SK-N-MC (cell line): ENCODE results near the gene UMOD.

Experiments
- EZH2 ChIP-seq: fragments of 200-600 bp; sonication (generic); IDR thresholded peaks from one replicate; pipeline ENCODE4 v1.6.1; 2017; ENCODE audit warnings: antibody characterized with exemption
- FOXP2 ChIP-seq: optimal IDR thresholded peaks from 2 replicates; pipeline ENCODE3; 2011; ENCODE audit warnings: mild to moderate bottlenecking, moderate library complexity; ENCODE audit not compliant: insufficient read depth; ENCODE audit errors: extremely low read length, control extremely low read depth
- POLR2AphosphoS5 ChIP-seq: IDR thresholded peaks from 2 replicates; pipeline ENCODE4 v1.6.1; 2012; ENCODE audit warnings: mild to moderate bottlenecking, low read depth, low read length, borderline replicate concordance

DNA sequence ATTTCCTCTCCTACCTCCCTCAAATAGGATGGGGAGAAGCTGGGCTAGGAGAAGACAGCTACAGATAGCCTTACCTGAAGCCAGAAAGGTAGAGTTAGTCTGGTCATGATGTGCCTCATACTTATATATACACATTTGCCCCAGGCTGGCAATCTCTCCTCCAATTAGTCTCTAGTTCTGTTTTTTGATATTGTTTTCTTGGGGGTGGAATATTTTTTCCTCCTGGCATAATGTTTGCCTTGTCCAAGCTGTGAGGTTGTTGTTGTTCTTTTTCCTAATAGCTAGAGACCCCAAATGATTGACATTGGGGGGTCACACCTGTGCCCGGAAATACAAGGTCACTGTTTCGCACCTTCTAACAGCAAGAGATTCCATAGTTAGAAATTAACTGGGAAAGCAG lies at the start of gene UMOD:
- TF ChIP-seq EZH2 (no peak), POLR2AphosphoS5 (no peak), FOXP2 (no peak)
